ENCODE measurements around the gene LGALS3BP. TPM values are rescaled to one million over a fixed set of nuclear protein-coding genes. Genes with fewer than 3 reads are reported as not detected.

The LGALS3BP gene
- total RNA-seq, 4 donors from 2014 or later: 191 to 392 (median 296) TPM

- Histone ChIP-seq H3K36me3 (no peaks in the 10 kb centered on the region), H3K27me3 (no peaks in the 10 kb centered on the region), H3K4me3 (no peak overlapping the region), H3K4me1 (peaks cover 0 to 21% (median 0%) of the 10 kb centered on the region in 4 donors), H3K27ac (no peak overlapping the region), H3K9me3 (peaks cover 0 to 2% (median 0%) of the 10 kb centered on the region in 4 donors)
- no peak for TF ChIP-seq EP300 (IDR thresholded peaks at IDR 0.05)
- no peak for TF ChIP-seq POLR2A (IDR thresholded peaks at IDR 0.05)
- TF ChIP-seq CTCF (IDR thresholded peaks at IDR 0.05): no peak
- no peak for DNase-seq (ENCODE audit: low spot score in 2 of 2)
- 77 to 78% methylated on average over 10 of the region's 10 CpGs for WGBS, 2 donors
Measured at GRCh38 chr17:78944956-78945355, 34.8 kb downstream of the LGALS3BP start.

- Histone ChIP-seq H3K27ac (no peak overlapping the region), H3K9me3 (no peaks in the 10 kb centered on the region), H3K36me3 (no peaks in the 10 kb centered on the region), H3K27me3 (no peaks in the 10 kb centered on the region), H3K4me3 (no peak overlapping the region), H3K4me1 (peaks cover 0 to 25% (median 0%) of the 10 kb centered on the region in 4 donors)
- WGBS, 2 donors: 94 to 97% methylated on average over 7 of the region's 7 CpGs
- no peak for TF ChIP-seq EP300 (IDR thresholded peaks at IDR 0.05)
- no peak for TF ChIP-seq CTCF (IDR thresholded peaks at IDR 0.05)
- no peak for TF ChIP-seq POLR2A (IDR thresholded peaks at IDR 0.05)
- no peak for DNase-seq (ENCODE audit: low spot score in 2 of 2)
Measured at GRCh38 chr17:78944026-78944425, 35.7 kb downstream of the LGALS3BP start.

- H3K27ac ChIP-seq: no peak overlapping the region
Measured at GRCh38 chr17:78940708-78941107, 39.0 kb downstream of the LGALS3BP start.

GRCh38 chr17:78940258-78940657, 39.5 kb downstream of the LGALS3BP start:
- H3K4me3 ChIP-seq: no peak overlapping the region
- WGBS, 2 donors: 68 to 81% methylated on average over 5 of the region's 5 CpGs
- H3K27ac ChIP-seq: no peak overlapping the region
- H3K36me3 ChIP-seq: no peaks in the 10 kb centered on the region
- DNase-seq (ENCODE audit: low spot score in 2 of 2): no peak
- TF ChIP-seq EP300 (IDR thresholded peaks at IDR 0.05): no peak
- no peak for TF ChIP-seq CTCF (IDR thresholded peaks at IDR 0.05)
- no peak for TF ChIP-seq POLR2A (IDR thresholded peaks at IDR 0.05)
- H3K27me3 ChIP-seq: no peaks in the 10 kb centered on the region
- no peaks in the 10 kb centered on the region for H3K9me3 ChIP-seq
- peaks cover 0 to 27% (median 1%) of the 10 kb centered on the region in 4 donors for H3K4me1 ChIP-seq

More at GRCh38 chr17:78940708-78941107, 39.0 kb downstream of the LGALS3BP start:
- Histone ChIP-seq H3K4me1 (peaks cover 0 to 22% (median under 1%) of the 10 kb centered on the region in 4 donors), H3K27me3 (no peaks in the 10 kb centered on the region), H3K4me3 (no peak overlapping the region), H3K36me3 (no peaks in the 10 kb centered on the region), H3K9me3 (no peaks in the 10 kb centered on the region)
- WGBS, 2 donors: 67 to 72% methylated on average over 6 of the region's 6 CpGs
- DNase-seq (ENCODE audit: low spot score in 2 of 2): no peak
- TF ChIP-seq POLR2A (IDR thresholded peaks at IDR 0.05) (no peak), CTCF (IDR thresholded peaks at IDR 0.05) (no peak), EP300 (IDR thresholded peaks at IDR 0.05) (no peak)

GRCh38 chr17:78939615-78940014, 40.1 kb downstream of the LGALS3BP start:
- H3K4me3 ChIP-seq: no peak overlapping the region
- no peaks in the 10 kb centered on the region for H3K36me3 ChIP-seq
- H3K9me3 ChIP-seq: no peaks in the 10 kb centered on the region
- H3K4me1 ChIP-seq: peaks cover 0 to 33% (median 5%) of the 10 kb centered on the region in 4 donors
- TF ChIP-seq POLR2A (IDR thresholded peaks at IDR 0.05): no peak
- TF ChIP-seq CTCF (IDR thresholded peaks at IDR 0.05): no peak
- TF ChIP-seq EP300 (IDR thresholded peaks at IDR 0.05): no peak
- H3K27me3 ChIP-seq: no peaks in the 10 kb centered on the region
- 67 to 73% methylated on average over 6 of the region's 6 CpGs for WGBS, 2 donors
- H3K27ac ChIP-seq: no peak overlapping the region
- no peak for DNase-seq (ENCODE audit: low spot score in 2 of 2)

Measured in tibial nerve (tissue), 4 donors.